ENCODE data around the gene SENP3. TPM values are rescaled to one million over a fixed set of nuclear protein-coding genes. Genes with fewer than 3 reads are reported as not detected.

SENP3 gene
- total RNA-seq, 3 donors from 2014 or later (not counting 1 experiment from before 2014, with no cell fraction given) = 36.9 to 42.3 (median 39.1) TPM

DNA sequence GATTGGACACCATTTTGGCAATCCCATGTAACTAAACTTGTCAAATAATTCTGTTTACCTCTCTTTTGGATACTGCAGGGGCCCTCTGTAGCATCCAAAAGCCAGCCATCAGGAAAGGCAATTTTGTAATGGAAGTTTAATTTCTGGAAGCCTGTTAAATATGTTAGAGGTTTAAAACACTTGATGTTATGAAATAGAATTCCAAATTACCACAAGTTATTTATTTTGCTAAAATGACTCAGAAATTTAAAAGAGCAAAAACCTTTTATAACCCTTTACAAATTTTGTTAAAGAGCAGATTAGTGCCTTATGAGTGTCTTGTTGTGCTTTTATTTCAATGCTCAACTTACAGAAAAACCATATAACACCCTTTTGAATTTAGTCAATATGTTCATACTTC is 32.9 kb upstream of the SENP3 start:
- Histone ChIP-seq H3K36me3 (ENCODE audit: control insufficient read depth, insufficient read depth, low read length) (no peaks in the 10 kb centered on the region), H3K4me3 (ENCODE audit: low read length) (no peak overlapping the region), H3K4me1 (ENCODE audit: control insufficient read depth, insufficient read depth, low read length) (no peaks in the 10 kb centered on the region), H3K27me3 (ENCODE audit: control insufficient read depth, insufficient read depth, low read length) (no peaks in the 10 kb centered on the region), H3K9me3 (ENCODE audit: control insufficient read depth, insufficient read depth, low read length) (peaks cover 12% of the 10 kb centered on the region), H3K27ac (ENCODE audit: low read length) (no peak overlapping the region)
- ATAC-seq (no peak), DNase-seq (no peak)
- TF ChIP-seq, protein P1, sequence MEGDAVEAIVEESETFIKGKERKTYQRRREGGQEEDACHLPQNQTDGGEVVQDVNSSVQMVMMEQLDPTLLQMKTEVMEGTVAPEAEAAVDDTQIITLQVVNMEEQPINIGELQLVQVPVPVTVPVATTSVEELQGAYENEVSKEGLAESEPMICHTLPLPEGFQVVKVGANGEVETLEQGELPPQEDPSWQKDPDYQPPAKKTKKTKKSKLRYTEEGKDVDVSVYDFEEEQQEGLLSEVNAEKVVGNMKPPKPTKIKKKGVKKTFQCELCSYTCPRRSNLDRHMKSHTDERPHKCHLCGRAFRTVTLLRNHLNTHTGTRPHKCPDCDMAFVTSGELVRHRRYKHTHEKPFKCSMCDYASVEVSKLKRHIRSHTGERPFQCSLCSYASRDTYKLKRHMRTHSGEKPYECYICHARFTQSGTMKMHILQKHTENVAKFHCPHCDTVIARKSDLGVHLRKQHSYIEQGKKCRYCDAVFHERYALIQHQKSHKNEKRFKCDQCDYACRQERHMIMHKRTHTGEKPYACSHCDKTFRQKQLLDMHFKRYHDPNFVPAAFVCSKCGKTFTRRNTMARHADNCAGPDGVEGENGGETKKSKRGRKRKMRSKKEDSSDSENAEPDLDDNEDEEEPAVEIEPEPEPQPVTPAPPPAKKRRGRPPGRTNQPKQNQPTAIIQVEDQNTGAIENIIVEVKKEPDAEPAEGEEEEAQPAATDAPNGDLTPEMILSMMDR (IDR thresholded peaks at IDR 0.05) = no peak
- H3K4me3 Mint-ChIP-seq = no peak overlapping the region
- H3K27ac Mint-ChIP-seq = no peak overlapping the region
- intact Hi-C loops (cut with micrococcal nuclease) = no loop called here
- peaks cover 2 to 3% of the 10 kb centered on the region in 2 donors for H3K9me3 Mint-ChIP-seq
- H3K4me1 Mint-ChIP-seq = no peaks in the 10 kb centered on the region
- peaks cover 9% of the 10 kb centered on the region for H3K36me3 Mint-ChIP-seq
- H3K27me3 Mint-ChIP-seq (ENCODE audit: low read depth in 2 of 2) = no peaks in the 10 kb centered on the region

- DNase-seq = no peak
- H3K27me3 Mint-ChIP-seq (ENCODE audit: low read depth in 2 of 2) = no peaks in the 10 kb centered on the region
- H3K4me3 Mint-ChIP-seq = no peak overlapping the region
- Histone ChIP-seq H3K36me3 (ENCODE audit: control insufficient read depth, insufficient read depth, low read length) (no peaks in the 10 kb centered on the region), H3K9me3 (ENCODE audit: control insufficient read depth, insufficient read depth, low read length) (peaks cover 12% of the 10 kb centered on the region), H3K4me1 (ENCODE audit: control insufficient read depth, insufficient read depth, low read length) (no peaks in the 10 kb centered on the region), H3K4me3 (ENCODE audit: low read length) (no peak overlapping the region), H3K27ac (ENCODE audit: low read length) (no peak overlapping the region), H3K27me3 (ENCODE audit: control insufficient read depth, insufficient read depth, low read length) (no peaks in the 10 kb centered on the region)
- H3K36me3 Mint-ChIP-seq = peaks cover 9% of the 10 kb centered on the region
- 98% methylated on average over 3 of the region's 6 CpGs for WGBS (ENCODE audit: insufficient coverage)
- H3K9me3 Mint-ChIP-seq = peaks cover 2 to 3% of the 10 kb centered on the region in 2 donors
- no peak for ATAC-seq
- no peak overlapping the region for H3K27ac Mint-ChIP-seq
- intact Hi-C loops (cut with micrococcal nuclease) = no loop called here
- H3K4me1 Mint-ChIP-seq = no peaks in the 10 kb centered on the region
- TF ChIP-seq, protein P1 (IDR thresholded peaks at IDR 0.05) = no peak
These were observed 31.5 kb upstream of the SENP3 start for GRCh38 chr17:7530023-7530900.

DNA sequence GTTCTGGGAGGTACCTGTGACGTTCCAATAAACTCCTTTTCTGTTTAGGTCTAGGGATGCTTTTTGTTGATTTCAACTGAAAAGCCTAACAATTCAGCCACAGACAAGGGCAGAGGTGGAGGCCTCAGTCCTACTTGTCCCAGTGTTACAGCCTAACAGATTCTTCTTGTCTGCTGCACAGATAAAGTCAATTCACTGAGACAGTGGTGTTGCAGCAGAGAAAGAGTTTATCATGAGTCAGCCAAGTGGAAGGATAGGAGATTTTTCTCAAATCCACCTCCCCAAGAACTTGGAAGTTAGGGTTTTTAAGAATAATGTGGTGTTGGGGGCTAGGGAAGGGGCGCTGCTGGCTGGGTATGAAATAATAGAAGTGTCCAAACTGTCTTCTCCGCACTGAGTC is 23.7 kb upstream of the SENP3 start:
- 63% methylated on average over 3 of the region's 3 CpGs for WGBS (ENCODE audit: insufficient coverage)
- H3K36me3 Mint-ChIP-seq = no peaks in the 10 kb centered on the region
- no peak overlapping the region for H3K4me3 Mint-ChIP-seq
- TF ChIP-seq, protein P1 (IDR thresholded peaks at IDR 0.05) = no peak
- Histone ChIP-seq H3K36me3 (ENCODE audit: control insufficient read depth, insufficient read depth, low read length) (no peaks in the 10 kb centered on the region), H3K4me3 (ENCODE audit: low read length) (no peak overlapping the region), H3K27me3 (ENCODE audit: control insufficient read depth, insufficient read depth, low read length) (no peaks in the 10 kb centered on the region), H3K27ac (ENCODE audit: low read length) (no peak overlapping the region), H3K9me3 (ENCODE audit: control insufficient read depth, insufficient read depth, low read length) (peaks cover 7% of the 10 kb centered on the region), H3K4me1 (ENCODE audit: control insufficient read depth, insufficient read depth, low read length) (no peaks in the 10 kb centered on the region)
- no peak for ATAC-seq
- no peaks in the 10 kb centered on the region for H3K9me3 Mint-ChIP-seq
- H3K27ac Mint-ChIP-seq = no peak overlapping the region
- no peak for DNase-seq
- no peaks in the 10 kb centered on the region for H3K27me3 Mint-ChIP-seq (ENCODE audit: low read depth in 2 of 2)
- intact Hi-C loops (cut with micrococcal nuclease) = no loop called here
- no peaks in the 10 kb centered on the region for H3K4me1 Mint-ChIP-seq
